ENCODE measurements around the gene CCP110.

DNA sequence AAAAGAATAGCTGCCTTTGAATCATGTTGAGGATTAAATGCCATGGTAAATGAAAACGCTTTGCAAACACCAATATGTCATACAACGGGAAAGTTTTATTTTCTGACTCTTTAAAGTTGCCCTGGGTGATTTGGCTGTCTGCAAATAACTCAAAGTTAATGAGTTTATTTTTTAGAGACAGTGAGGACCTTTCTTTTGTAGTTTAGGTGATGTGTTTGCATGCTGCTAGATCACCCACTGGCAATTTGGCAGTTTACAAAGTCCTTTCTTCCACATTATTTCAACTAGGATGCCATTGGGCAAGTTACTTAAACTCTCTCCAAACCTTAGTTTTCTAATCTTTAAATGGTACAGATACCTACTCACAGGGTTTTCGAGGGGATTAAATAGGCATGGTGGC, 39.6 kb upstream of the CCP110 start:
- TF ChIP-seq, protein P1, sequence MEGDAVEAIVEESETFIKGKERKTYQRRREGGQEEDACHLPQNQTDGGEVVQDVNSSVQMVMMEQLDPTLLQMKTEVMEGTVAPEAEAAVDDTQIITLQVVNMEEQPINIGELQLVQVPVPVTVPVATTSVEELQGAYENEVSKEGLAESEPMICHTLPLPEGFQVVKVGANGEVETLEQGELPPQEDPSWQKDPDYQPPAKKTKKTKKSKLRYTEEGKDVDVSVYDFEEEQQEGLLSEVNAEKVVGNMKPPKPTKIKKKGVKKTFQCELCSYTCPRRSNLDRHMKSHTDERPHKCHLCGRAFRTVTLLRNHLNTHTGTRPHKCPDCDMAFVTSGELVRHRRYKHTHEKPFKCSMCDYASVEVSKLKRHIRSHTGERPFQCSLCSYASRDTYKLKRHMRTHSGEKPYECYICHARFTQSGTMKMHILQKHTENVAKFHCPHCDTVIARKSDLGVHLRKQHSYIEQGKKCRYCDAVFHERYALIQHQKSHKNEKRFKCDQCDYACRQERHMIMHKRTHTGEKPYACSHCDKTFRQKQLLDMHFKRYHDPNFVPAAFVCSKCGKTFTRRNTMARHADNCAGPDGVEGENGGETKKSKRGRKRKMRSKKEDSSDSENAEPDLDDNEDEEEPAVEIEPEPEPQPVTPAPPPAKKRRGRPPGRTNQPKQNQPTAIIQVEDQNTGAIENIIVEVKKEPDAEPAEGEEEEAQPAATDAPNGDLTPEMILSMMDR (IDR thresholded peaks at IDR 0.05), result no peak
- TF ChIP-seq POLR2A (IDR thresholded peaks at IDR 0.05), result no peak
